B cell (primary cell): ENCODE measurements around the gene DHX34.

Experiments used
- EZH2 ChIP-seq: IDR thresholded peaks from 2 replicates; pipeline ENCODE4 v1.6.1; 2012; ENCODE audit warnings: borderline replicate concordance, low read depth, mild to moderate bottlenecking, moderate library complexity, low read length; ENCODE audit not compliant: insufficient read depth, poor library complexity, severe bottlenecking
- TF ChIP-seq, protein P1 (sequence below): fragments of 200-600 bp; IDR thresholded peaks from one replicate; pipeline ENCODE4 v1.8.0; 2022; ENCODE audit warnings: antibody characterized with exemption, mild to moderate bottlenecking

GRCh38 chr19:47432091-47432490 is 83.0 kb downstream of the DHX34 start:
- TF ChIP-seq, protein P1, sequence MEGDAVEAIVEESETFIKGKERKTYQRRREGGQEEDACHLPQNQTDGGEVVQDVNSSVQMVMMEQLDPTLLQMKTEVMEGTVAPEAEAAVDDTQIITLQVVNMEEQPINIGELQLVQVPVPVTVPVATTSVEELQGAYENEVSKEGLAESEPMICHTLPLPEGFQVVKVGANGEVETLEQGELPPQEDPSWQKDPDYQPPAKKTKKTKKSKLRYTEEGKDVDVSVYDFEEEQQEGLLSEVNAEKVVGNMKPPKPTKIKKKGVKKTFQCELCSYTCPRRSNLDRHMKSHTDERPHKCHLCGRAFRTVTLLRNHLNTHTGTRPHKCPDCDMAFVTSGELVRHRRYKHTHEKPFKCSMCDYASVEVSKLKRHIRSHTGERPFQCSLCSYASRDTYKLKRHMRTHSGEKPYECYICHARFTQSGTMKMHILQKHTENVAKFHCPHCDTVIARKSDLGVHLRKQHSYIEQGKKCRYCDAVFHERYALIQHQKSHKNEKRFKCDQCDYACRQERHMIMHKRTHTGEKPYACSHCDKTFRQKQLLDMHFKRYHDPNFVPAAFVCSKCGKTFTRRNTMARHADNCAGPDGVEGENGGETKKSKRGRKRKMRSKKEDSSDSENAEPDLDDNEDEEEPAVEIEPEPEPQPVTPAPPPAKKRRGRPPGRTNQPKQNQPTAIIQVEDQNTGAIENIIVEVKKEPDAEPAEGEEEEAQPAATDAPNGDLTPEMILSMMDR: no peak
- TF ChIP-seq EZH2: no peak
